ENCODE results near the gene CFDP1. TPM values are rescaled to one million over a fixed set of nuclear protein-coding genes. Genes with fewer than 3 reads are reported as not detected.

CFDP1 gene
- polyA plus RNA-seq (2013): 61.4 TPM

- POLR2A ChIA-PET: no interaction called here
- whole genome bisulfite sequencing (ENCODE audit: insufficient coverage): 1% methylated on average over 69 of the region's 85 CpGs
- CTCF ChIA-PET: interaction anchor here (0.8 to 1.6 kb wide), 5 partner anchors 10 to 204 kb away, joined by 3 to 6 read pairs (median 3); partner anchors contain the start of gene TMEM170A
Measured at GRCh38 chr16:75432828-75433731, at the start of gene CFDP1. Gene CFDP1 (minus strand): TSS chr16:75433503. CDS start chr16:75433352, 151 bp downstream.

DNA sequence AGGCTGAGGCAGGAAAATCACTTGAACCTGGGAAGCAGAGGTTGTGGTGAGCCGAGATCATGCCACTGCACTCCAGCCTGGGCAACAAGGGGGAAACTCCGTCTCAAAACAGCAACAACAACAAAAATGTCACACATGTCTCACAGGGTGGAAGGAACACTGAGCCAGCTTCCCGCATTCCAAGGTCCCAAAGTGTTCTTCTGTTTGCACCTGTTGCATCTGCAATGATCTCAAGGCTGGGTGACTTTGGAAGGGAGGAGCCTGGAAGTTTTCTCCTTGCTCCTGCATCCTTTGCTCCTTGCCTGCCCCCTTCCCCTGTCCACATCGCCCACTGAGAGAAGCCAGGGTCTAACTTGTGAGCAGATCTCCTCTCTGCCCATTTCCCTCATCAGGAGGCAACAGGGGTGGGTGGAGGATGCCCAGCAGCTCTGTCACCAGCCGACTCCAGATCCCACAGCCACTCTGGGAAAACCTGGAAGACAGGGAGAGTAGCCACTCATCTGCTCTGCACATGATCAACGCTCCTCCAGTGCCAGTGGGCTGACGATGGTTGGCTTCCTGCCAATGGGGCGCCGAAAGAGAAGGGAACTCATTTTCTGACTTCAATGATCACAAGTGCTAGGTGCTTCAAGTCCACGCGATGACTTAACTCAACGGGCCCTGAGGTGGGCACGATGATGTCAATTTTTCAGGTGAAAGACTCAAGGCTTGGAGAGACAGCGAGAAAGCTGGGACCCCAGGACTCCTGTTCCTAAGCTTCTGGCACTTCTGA is 49.3 kb upstream of the CFDP1 start:
- Histone ChIP-seq H3K27ac (ENCODE audit: insufficient read depth in 1 of 2, low read depth in 1 of 2, low read length in 2 of 2, poor library complexity in 1 of 2, severe bottlenecking in 2 of 2) (no peak overlapping the region), H3K9me3 (ENCODE audit: control extremely low read depth in 1 of 5, control insufficient read depth in 4 of 5, insufficient read depth in 2 of 5, low read depth in 1 of 5, low read length in 4 of 5) (no peaks in the 10 kb centered on the region), H3K4me1 (ENCODE audit: control extremely low read depth in 1 of 4, control insufficient read depth in 4 of 4, insufficient read depth in 4 of 4, low read length in 3 of 4) (no peaks in the 10 kb centered on the region), H3K4me3 (ENCODE audit: control insufficient read depth in 1 of 7, extremely low read depth in 1 of 7, insufficient read depth in 4 of 7, low read depth in 2 of 7, low read length in 6 of 7) (no peak overlapping the region), H3K27me3 (replicated peaks in 2 of 5; ENCODE audit: control insufficient read depth in 4 of 5, insufficient read depth in 5 of 5, low read length in 4 of 5) (no peaks in the 10 kb centered on the region), H3K36me3 (ENCODE audit: control insufficient read depth in 4 of 4, insufficient read depth in 4 of 4, low read length in 3 of 4) (no peaks in the 10 kb centered on the region)
- DNase-seq: no peak
- WGBS (ENCODE audit: insufficient coverage): 76% methylated on average over 13 of the region's 14 CpGs
- ChIA-PET CTCF (interaction anchor here (1.0 to 1.2 kb wide), 2 partner anchors 10 to 34 kb away, joined by 3 to 5 read pairs; no protein-coding TSS in a partner anchor), POLR2A (no interaction called here)

More at GRCh38 chr16:75432828-75433731, at the start of gene CFDP1:
- Histone ChIP-seq H3K9me3 (ENCODE audit: control extremely low read depth in 1 of 5, control insufficient read depth in 4 of 5, insufficient read depth in 2 of 5, low read depth in 1 of 5, low read length in 4 of 5) (no peaks in the 10 kb centered on the region), H3K27me3 (replicated peaks in 2 of 5; ENCODE audit: control insufficient read depth in 4 of 5, insufficient read depth in 5 of 5, low read length in 4 of 5) (no peaks in the 10 kb centered on the region), H3K27ac (ENCODE audit: insufficient read depth in 1 of 2, low read depth in 1 of 2, low read length in 2 of 2, poor library complexity in 1 of 2, severe bottlenecking in 2 of 2) (peak within 1 kb of the TSS; percentile 91 to 97), H3K36me3 (ENCODE audit: control insufficient read depth in 4 of 4, insufficient read depth in 4 of 4, low read length in 3 of 4) (peaks cover 0 to 2% (median 0%) of the 10 kb centered on the region in 4 experiments), H3K4me3 (ENCODE audit: control insufficient read depth in 1 of 7, extremely low read depth in 1 of 7, insufficient read depth in 4 of 7, low read depth in 2 of 7, low read length in 6 of 7) (peak within 1 kb of the TSS; percentile 67 to 99 (median 84)), H3K4me1 (ENCODE audit: control extremely low read depth in 1 of 4, control insufficient read depth in 4 of 4, insufficient read depth in 4 of 4, low read length in 3 of 4) (peaks cover 7 to 19% (median 16%) of the 10 kb centered on the region in 4 experiments)
- peak; percentile 94 to 97 (median 97) for DNase-seq

DNA sequence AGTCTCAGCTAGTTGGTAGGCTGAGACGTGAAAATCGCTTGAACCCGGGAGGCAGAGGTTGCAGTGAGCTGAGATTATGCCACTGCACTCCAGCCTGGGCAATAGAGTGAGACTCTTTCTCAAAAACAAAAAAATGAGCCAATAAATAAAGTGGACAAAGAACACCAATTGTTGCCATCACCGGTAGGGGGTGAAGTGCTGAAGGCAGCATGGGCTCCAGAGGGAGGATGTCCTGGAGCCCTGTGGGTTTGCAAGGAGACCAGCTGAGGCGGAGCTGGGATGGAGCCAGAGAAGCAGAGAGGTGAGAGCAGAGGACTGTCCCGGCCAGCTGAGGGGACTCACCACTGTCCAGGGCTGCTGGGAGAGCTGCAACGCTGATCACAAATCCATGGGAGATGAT is 48.2 kb upstream of the CFDP1 start:
- no peak overlapping the region for H3K4me3 ChIP-seq (ENCODE audit: control insufficient read depth in 1 of 7, extremely low read depth in 1 of 7, insufficient read depth in 4 of 7, low read depth in 2 of 7, low read length in 6 of 7)
- H3K4me1 ChIP-seq (ENCODE audit: control extremely low read depth in 1 of 4, control insufficient read depth in 4 of 4, insufficient read depth in 4 of 4, low read length in 3 of 4): no peaks in the 10 kb centered on the region
- no peak for DNase-seq
- 96% methylated on average over 6 of the region's 7 CpGs for WGBS (ENCODE audit: insufficient coverage)
- ChIA-PET POLR2A (interaction anchor here (0.6 kb wide), 1 partner anchor 42 kb away, joined by 6 read pairs; no protein-coding TSS in a partner anchor), CTCF (interaction anchor here (1.0 kb wide), 1 partner anchor 36 kb away, joined by 3 read pairs; no protein-coding TSS in a partner anchor)
- peaks cover 0 to 5% (median 0%) of the 10 kb centered on the region in 5 experiments for H3K27me3 ChIP-seq (replicated peaks in 2 of 5; ENCODE audit: control insufficient read depth in 4 of 5, insufficient read depth in 5 of 5, low read length in 4 of 5)
- H3K27ac ChIP-seq (ENCODE audit: insufficient read depth in 1 of 2, low read depth in 1 of 2, low read length in 2 of 2, poor library complexity in 1 of 2, severe bottlenecking in 2 of 2): no peak overlapping the region
- H3K36me3 ChIP-seq (ENCODE audit: control insufficient read depth in 4 of 4, insufficient read depth in 4 of 4, low read length in 3 of 4): no peaks in the 10 kb centered on the region
- H3K9me3 ChIP-seq (ENCODE audit: control extremely low read depth in 1 of 5, control insufficient read depth in 4 of 5, insufficient read depth in 2 of 5, low read depth in 1 of 5, low read length in 4 of 5): no peaks in the 10 kb centered on the region

DNA sequence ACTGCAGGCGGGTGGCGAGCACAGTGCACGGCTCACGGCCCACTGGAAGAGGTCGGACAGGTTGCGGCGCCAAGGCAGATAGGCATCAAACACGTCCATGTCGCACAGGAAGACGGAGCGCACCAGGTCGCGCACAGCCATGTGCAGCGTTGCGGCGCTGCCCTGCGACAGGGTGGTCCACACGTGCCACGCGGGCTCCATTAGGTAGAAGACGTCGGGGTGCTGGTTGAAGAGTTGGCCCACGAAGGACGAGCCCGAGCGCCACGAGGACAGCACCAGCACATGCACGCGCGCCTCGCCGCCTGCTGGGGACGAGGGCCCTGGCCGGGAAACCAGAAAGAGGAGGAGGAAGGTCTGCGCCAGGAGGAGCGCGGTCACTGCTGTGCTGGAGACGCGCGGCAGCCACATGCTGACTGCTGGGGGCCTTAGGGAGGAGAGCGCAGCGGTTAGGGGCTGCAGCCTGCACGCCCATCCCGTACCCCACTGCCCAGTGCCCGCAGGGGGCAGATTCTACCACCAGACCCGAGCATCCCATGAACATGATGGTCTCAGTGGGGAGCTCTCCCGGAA is 46.2 kb upstream of the CFDP1 start:
- H3K4me3 ChIP-seq (ENCODE audit: control insufficient read depth in 1 of 7, extremely low read depth in 1 of 7, insufficient read depth in 4 of 7, low read depth in 2 of 7, low read length in 6 of 7): no peak overlapping the region
- WGBS (ENCODE audit: insufficient coverage): 96% methylated on average over 40 of the region's 47 CpGs
- H3K9me3 ChIP-seq (ENCODE audit: control extremely low read depth in 1 of 5, control insufficient read depth in 4 of 5, insufficient read depth in 2 of 5, low read depth in 1 of 5, low read length in 4 of 5): no peaks in the 10 kb centered on the region
- H3K27me3 ChIP-seq (replicated peaks in 2 of 5; ENCODE audit: control insufficient read depth in 4 of 5, insufficient read depth in 5 of 5, low read length in 4 of 5): peaks cover 0 to 5% (median 0%) of the 10 kb centered on the region in 5 experiments
- CTCF ChIA-PET: no interaction called here
- POLR2A ChIA-PET: no interaction called here
- DNase-seq: no peak
- no peak overlapping the region for H3K27ac ChIP-seq (ENCODE audit: insufficient read depth in 1 of 2, low read depth in 1 of 2, low read length in 2 of 2, poor library complexity in 1 of 2, severe bottlenecking in 2 of 2)
- H3K4me1 ChIP-seq (ENCODE audit: control extremely low read depth in 1 of 4, control insufficient read depth in 4 of 4, insufficient read depth in 4 of 4, low read length in 3 of 4): no peaks in the 10 kb centered on the region
- H3K36me3 ChIP-seq (ENCODE audit: control insufficient read depth in 4 of 4, insufficient read depth in 4 of 4, low read length in 3 of 4): no peaks in the 10 kb centered on the region

DNA sequence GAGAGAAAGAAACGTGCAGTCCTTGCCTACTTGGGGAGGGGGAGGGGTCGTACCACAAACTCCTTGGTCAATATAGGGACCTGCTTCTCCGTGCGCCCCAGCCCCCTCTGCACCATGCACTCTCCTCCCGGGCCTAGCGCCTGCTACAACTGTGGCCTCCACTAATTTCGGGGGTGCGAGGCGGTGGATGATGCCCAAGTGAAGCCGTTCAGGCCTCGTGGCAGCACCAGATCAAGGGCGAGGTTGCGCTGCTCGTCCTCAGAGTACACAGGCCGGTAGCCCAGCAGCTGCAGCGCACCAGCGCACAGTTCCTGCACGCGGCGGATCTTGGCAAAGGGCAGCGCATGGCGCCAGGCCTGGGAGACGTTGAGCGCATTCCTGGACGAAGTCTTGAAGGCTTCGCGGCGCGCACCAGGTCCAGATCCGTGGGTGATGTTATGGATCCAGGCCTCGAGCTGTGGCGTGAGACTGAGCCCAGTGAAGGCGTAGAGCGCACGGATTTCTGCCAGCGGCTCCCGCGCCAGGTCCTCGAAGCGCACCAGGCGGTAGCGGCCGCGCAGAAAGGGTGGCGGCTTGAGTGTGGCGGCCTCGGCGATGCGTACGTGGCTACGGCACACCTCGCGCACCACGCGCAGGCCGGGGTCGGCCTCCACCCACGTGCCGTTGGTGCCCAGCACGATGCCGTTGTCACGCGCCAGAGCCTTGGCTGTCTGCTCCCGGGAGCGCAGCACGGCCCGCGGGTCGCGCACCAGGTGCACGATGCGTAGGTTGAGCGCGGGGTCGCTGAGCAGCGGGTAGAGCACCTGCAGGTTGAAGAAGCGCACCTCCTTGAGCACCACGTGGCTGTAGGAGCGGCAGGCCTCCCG is 45.4 kb upstream of the CFDP1 start:
- Histone ChIP-seq H3K36me3 (ENCODE audit: control insufficient read depth in 4 of 4, insufficient read depth in 4 of 4, low read length in 3 of 4) (no peaks in the 10 kb centered on the region), H3K27ac (ENCODE audit: insufficient read depth in 1 of 2, low read depth in 1 of 2, low read length in 2 of 2, poor library complexity in 1 of 2, severe bottlenecking in 2 of 2) (no peak overlapping the region), H3K9me3 (ENCODE audit: control extremely low read depth in 1 of 5, control insufficient read depth in 4 of 5, insufficient read depth in 2 of 5, low read depth in 1 of 5, low read length in 4 of 5) (no peaks in the 10 kb centered on the region), H3K4me1 (ENCODE audit: control extremely low read depth in 1 of 4, control insufficient read depth in 4 of 4, insufficient read depth in 4 of 4, low read length in 3 of 4) (no peaks in the 10 kb centered on the region), H3K27me3 (replicated peaks in 2 of 5; ENCODE audit: control insufficient read depth in 4 of 5, insufficient read depth in 5 of 5, low read length in 4 of 5) (peaks cover 0 to 5% (median 0%) of the 10 kb centered on the region in 5 experiments), H3K4me3 (ENCODE audit: control insufficient read depth in 1 of 7, extremely low read depth in 1 of 7, insufficient read depth in 4 of 7, low read depth in 2 of 7, low read length in 6 of 7) (no peak overlapping the region)
- WGBS (ENCODE audit: insufficient coverage): 95% methylated on average over 74 of the region's 80 CpGs
- ChIA-PET POLR2A (no interaction called here), CTCF (interaction anchor here (1.4 kb wide), 1 partner anchor 32 kb away, joined by 3 read pairs; no protein-coding TSS in a partner anchor)
- no peak for DNase-seq

Measured in common myeloid progenitor, CD34-positive (primary cell).